Gastroesophageal sphincter (tissue), 3 donors: Measurements from ENCODE around the gene GUCA2A.

Experiments used
- EP300 ChIP-seq: sonication (generic); formaldehyde crosslinking; IDR thresholded peaks from one replicate; pipeline ENCODE4 v1.6.1; 2017; ENCODE audit warnings: antibody characterized with exemption, mild to moderate bottlenecking
- POLR2A ChIP-seq, 2 donors: fragments of 450-650 bp; IDR thresholded peaks; one replicate each; pipeline ENCODE4 v1.6.1; 2017; ENCODE audit warnings: antibody characterized with exemption in 2 of 2, mild to moderate bottlenecking in 2 of 2, moderate library complexity in 1 of 2
- POLR2AphosphoS5 ChIP-seq: sonication (generic); formaldehyde crosslinking; IDR thresholded peaks from one replicate; pipeline ENCODE4 v1.6.1; 2017; ENCODE audit warnings: antibody characterized with exemption
- TF ChIP-seq, protein P1 (sequence below), 4 experiments: fragments of 200-600 bp in 2 of 4; fragments of 450-650 bp in 2 of 4; sonication (generic) in 1 of 4; IDR thresholded peaks; one replicate each; pipeline ENCODE4 v1.5.1; 2017 to 2019; ENCODE audit warnings: antibody characterized with exemption in 4 of 4, mild to moderate bottlenecking in 2 of 4, moderate library complexity in 2 of 4

DNA sequence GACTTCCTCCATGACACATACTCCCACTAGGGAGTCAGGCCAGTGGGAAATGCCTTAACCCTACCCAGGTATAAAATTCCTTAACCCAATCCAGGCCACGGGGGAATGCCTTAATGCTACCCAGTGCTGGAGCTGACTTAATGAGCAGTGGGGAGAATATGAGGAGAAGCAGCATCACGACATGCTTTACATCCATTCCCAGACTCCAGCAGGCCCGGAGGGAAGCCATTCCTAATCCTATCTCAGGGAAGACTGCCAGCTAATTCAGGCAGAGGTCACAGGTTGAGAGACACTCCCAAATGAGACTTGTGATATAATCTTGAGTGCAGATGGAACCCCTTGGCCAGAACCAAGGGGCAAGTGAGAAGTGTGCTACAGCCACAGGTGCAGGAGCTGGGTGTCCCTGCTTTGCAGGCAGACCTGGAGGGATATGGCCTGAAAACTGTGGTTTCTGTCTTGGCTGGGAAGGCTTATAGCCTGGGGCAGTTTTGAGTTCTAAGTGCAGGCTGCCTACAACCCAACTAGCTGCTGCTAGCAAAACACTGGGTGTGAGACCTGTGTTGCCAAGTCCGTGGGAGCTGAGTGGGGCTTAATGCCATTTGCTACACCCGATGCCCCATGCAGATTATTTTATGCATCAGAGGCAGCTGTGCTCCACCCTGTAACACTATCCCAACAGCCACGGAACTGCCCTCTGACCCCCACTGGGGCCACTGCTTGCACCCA is 45.1 kb upstream of the GUCA2A start:
- TF ChIP-seq, protein P1, sequence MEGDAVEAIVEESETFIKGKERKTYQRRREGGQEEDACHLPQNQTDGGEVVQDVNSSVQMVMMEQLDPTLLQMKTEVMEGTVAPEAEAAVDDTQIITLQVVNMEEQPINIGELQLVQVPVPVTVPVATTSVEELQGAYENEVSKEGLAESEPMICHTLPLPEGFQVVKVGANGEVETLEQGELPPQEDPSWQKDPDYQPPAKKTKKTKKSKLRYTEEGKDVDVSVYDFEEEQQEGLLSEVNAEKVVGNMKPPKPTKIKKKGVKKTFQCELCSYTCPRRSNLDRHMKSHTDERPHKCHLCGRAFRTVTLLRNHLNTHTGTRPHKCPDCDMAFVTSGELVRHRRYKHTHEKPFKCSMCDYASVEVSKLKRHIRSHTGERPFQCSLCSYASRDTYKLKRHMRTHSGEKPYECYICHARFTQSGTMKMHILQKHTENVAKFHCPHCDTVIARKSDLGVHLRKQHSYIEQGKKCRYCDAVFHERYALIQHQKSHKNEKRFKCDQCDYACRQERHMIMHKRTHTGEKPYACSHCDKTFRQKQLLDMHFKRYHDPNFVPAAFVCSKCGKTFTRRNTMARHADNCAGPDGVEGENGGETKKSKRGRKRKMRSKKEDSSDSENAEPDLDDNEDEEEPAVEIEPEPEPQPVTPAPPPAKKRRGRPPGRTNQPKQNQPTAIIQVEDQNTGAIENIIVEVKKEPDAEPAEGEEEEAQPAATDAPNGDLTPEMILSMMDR (IDR thresholded peaks at IDR 0.05), result no peak
- TF ChIP-seq POLR2A (IDR thresholded peaks at IDR 0.05) (no peak), POLR2AphosphoS5 (no peak), EP300 (no peak)
